Measurements from ENCODE around the gene MN1.

MN1 gene

GRCh38 chr22:27799015-27799826, 2.3 kb downstream of the MN1 start:
- no peak for DNase-seq

GRCh38 chr22:27798511-27799014, 3.0 kb downstream of the MN1 start:
- DNase-seq, result no peak

DNA sequence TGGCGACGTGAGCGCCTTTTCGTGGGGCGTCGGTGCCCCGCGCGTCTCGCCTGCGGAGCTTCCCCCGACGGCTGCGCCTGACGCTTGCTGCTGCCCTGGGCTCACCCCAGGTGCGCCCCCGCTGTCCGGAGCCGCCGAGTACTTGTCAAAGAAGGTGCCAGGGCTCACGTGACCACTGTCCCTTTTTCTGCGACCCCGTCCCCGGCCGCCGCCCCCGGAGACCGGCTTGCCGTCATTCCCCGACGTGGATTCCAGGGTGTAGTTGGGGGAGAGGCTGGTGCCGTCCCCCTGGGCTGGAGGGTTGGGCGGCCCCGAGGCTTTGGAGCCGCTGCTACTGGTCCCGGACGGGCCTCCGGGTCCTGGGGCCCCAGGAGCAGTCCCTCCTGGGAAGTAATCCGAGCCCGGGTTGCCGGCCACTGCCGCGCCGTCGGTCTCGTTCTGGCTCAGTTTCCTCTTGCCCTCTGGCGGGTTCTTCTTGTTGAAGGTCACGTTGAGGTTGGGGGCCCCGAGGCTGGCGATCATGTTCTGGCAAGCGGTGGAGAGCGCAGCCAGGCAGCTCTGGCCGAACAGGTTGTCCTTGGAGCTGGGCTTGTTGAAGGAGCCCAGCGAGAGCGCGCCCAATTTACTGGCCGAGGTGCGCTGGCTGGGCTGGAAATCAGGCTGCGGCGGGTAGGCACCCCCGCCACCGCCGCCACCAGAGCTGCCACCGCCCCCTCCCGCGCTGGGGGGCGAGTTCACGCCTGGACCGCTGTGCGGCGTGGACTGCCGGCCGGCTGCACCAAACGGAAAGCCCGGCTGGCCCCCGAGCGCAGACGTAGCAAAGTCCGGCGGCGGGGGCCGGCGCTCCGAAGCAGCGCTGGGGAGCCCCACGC, 3.8 kb downstream of the MN1 start:
- no peak for DNase-seq

DNA sequence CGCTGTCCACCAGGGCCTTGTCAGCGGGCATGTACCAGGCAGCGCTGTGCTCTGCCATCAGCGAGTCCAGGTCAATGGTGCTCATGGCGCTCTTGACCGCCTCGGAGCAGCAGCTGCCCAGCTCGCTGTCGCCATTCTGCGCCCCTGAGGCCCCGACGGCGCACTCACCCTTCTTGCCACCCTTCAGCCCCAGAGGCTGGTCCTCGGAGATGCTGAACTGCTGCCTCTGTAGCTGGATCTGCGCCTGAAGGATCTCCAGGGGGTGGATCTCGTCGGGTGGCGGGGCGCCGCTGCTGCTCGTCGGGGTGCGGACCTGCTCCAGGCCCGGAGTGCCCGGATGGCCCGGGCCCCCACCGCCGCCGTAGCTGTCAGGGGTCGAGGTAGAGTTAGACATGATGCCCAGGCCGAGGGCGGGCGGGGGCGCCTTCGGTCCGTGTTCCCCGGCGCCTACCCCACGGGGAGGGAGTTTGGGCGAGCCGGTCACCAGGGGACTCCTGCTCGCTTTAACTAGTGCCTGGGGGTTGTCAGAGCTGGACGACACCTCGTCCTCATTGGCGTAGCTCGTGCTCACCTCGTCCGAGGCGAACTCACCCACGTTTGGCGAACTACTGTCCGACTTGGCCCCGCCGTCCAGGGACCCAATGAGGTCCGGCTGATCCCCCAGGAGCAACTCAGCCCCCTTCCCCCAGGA, 4.6 kb downstream of the MN1 start:
- DNase-seq, result no peak

DNA sequence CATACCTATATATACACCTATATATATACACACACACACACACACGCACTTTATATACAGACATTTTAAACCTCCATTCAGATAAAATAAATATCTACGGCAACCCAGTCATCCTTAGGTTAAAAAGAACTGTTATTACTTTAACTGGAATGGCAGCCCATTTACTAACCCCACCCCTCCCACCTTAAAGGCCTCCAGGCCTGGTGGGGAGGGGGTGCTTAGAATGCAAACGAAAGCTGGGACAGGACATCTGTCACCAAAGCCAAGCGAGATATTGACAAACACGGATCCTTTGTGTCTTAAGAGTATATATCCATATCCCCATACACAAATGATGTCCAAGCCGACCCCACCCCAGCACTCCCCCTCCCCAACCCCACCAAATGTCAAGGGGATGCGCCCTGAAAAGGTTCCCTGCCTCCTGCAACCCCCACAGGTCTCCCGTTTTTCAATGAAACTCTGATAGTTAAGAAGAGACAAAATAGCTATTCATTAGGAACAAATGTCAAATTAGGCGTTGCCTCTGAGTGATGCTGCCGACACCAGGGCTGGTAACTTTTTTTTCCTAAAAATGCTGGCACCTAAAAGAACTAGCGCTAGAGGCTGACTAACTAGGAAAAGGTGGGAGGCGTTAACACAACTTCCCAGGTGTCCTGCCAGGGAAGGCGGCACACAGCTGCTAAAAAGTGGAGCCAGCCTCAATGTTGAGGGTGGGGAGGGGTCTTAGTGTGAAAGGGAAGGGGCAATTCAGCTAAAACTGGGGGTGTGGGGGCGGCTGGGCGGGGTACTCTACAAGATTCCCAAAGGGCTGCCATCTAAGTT, 5.6 kb downstream of the MN1 start:
- no peak for DNase-seq

DNA sequence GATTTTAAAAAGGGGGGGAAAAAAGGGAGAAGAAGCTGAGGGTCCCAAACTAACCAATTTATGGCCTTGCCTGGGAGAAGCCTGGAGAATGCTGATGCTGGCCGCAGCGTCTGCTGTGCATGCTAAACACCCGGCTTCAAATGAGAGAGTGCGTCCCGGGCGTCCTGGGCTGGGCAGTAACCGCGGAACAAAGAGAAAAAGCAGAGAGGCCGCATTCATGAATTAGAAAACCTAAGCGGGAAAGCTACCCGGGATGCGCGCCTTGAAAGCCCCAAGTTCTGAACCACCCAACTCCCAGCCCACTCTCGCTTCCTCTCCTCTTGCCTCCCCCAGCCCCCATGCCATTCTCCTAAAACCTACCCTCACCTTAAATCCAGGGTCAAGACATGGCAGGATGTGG, 6.5 kb downstream of the MN1 start:
- DNase-seq, result no peak

- no peak for DNase-seq
These were observed 7.3 kb downstream of the MN1 start for GRCh38 chr22:27794226-27794625.

- no peak for DNase-seq
These were observed 8.0 kb downstream of the MN1 start for GRCh38 chr22:27793576-27793975.

GRCh38 chr22:27792452-27793161, 8.9 kb downstream of the MN1 start:
- no peak for DNase-seq

GRCh38 chr22:27791859-27792241, 9.7 kb downstream of the MN1 start:
- no peak for DNase-seq

DNA sequence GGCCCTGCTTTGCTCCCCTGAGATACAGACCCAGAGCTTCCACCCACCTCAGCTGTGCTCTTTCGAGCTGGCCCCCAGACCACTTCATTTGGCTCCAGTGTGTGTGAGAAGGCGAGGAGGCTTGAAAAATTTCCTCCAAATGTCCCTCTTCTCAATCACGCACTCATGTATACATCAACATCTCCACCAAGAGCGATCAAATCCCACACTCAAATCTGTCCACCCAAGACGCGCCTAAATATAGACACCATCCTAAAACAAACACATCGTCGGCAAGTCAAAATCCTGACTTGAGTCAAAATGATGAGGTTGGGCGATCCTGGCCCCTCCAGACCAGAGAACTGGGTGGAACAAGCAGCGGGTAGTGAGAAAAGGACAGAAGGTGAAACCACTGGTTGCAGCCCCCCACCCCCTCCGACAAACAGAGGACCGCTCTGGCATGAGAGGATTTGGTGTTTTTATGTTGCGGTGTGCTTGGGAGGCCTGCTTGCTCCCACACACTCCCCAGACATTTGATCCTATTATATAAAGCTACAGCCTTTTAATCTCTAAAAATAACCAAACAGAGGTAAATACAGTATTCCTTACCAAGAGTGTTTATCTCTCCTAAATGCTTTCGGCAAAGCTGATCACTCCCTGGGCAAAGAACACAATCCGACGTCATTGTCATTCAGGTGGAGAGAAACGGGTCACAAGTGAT, 10.2 kb downstream of the MN1 start:
- DNase-seq, result no peak

GRCh38 chr22:27790376-27791158, 11.0 kb downstream of the MN1 start:
- DNase-seq, result no peak

DNA sequence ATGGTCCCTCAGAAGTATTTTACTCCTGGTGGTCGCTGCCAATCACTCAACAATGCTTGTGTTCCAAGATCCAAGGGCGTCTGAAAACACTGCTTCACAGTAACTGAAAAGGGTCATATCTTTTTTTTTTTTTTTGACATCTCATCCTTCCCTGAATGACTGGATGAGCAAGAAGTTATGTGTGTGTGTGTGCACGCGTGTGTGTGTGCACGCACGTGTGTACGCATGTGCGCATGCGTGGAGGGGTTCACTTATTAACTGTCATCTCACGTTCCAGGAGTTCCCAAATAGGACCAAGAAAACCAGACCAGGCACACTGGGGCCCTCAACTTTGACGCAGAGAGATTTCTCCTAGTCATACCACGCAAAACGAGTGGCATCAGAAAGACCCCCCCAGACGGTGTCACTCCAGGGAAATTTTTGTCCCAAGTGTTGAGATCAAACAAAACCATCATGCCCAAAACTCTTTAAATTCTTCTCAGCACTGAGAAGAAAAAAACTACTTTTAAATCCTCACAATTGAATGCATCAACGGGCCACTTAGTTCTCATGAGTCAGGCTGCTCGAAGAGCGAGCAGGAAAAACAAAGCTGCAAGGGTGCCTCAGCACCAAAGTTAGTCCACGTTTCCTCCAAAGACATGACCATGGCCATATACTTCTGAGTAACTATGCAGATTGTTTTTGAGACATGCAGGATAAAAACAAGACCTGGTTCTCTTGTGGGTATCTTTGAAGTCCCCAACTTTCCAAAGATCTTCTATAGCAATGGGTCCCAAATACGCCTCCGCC, 12.9 kb downstream of the MN1 start:
- no peak for DNase-seq

GRCh38 chr22:27786965-27787364, 14.6 kb downstream of the MN1 start:
- DNase-seq, result no peak

- DNase-seq, result no peak
These were observed 15.1 kb downstream of the MN1 start for GRCh38 chr22:27786291-27786932.

DNA sequence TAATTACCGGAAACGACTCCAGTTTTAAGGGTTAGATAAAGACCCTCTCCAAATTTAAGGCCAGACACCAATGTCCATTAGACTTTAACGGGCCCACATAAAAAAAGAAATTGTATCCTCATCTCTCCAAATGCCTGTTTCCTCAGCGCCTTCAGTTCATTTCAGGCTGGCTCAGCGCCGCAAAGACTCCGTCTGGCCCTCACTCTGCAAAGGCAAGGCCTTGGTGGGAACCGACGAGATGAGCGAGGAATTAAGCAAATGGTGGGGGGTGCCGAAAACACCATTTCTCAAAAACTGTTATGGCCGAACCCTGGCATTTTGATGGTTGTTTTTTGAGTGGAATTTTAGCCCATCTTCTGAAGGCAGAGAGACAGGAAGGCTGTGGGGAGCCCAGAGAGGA, 15.7 kb downstream of the MN1 start:
- DNase-seq, result no peak

- DNase-seq, result no peak
These were observed 17.5 kb downstream of the MN1 start for GRCh38 chr22:27784120-27784475.

DNA sequence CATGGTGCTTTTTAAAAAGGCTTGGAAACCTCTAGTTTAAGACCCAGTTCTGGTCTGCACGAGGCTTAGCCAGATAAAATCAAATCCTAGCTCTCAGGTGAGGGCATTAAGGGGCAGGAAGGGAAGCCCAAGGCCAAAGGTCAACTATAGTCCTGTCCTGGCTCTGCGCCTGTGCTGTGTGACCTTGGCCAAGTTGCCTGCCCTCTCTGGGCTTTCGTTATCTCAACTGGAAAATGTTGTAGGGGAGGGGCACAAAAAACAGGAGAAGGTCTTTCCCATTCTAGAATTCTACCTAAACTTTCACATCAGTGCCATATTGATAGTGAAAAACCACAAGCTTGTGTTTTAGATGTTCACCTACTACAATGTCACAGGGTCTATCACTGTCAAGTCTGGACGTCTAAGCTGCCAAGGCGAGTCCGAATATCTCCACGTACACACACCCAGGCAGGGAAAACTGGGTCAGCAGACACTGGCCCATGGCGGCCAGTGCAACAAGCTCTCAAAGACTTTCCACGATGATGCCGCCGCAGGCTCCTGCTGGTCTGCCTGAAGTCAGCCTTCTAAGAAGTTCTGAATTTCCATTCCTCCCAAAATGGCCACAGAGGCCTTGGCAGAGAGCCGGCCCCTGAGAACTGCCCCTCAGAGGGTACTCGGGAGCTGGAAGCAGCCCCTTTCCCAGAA, 18.0 kb downstream of the MN1 start:
- DNase-seq, result no peak

Measured in CD4-positive, alpha-beta T cell treated with Interleukin-17A for 4 hours (primary cell).